Hematopoietic multipotent progenitor cell treated with erythropoietin and hydrocortisone succinate and interleukin-3 and kit ligand, for 17 days (in vitro differentiated cells): ENCODE results near the gene ATP8A2.

Experiments
- DNase-seq: peaks from one replicate; pipeline ENCODE4 v3.0.0-alpha.2; 2015; ENCODE audit warnings: low spot score

Gene ATP8A2

DNA sequence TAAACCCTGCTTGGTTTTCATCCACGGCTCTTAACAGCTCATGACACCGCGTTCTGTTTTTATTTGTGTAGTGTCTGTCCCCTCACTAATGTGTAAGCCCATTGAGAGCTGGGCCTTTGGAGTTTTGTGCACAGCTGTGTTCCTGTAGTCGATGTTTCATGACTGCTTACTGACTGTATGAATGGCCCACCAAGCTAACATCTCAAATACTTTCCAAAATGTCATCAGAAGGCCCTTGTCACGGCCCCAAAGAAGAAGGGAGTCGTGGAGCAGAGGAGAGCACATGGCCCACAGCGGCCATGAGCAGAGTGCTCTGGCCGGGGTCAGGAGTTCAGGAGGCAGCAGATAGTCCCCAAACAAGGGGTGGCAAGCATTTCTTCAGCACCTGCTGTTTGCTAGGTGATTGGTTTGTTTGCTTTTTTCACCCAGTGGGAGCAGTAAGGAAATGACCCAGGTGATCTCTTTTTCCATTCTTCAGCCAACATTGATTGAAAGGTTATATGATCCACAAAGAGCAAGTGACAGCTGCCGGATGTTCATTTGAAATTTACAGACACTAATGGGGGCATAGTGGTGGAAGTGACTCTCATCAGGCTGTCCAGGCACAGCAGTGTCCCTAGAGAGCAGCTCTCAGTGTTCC, 315.2 kb downstream of the ATP8A2 start:
- DNase-seq: no peak

DNA sequence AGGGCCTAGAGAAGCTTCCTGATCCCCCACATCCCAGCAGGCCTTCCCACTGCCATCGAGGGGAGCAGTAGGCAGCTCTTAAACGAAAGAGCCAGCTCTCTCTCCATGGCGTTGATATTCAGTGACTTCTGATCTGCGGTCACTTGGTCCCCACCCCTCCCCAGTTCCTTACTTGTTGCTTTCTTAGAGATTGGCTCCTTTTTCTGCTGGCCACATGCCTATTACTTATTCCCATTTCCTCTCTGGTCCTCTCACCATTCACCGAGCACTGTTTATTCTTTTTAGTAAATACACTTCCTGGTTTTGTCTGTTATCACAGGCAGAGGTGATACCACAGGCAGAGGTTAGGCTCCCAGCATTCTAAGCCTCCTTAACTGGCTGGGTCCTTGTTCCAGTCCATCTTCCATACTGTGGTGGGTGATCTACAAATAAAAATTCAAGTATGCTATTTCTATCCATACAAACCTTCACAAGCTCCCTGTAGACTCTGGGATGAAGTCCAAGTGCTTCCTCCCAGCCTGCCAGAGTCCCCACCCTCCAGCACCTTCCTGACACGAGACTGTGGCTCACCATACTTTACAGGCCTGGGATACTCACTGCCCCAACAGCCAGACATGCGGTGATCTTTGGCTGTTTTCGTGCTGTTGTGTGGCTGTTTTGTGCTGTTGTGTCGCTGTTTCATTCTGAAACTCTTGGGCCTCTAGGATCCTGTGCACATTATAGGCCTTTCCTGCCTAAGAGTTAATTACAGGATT, 315.9 kb downstream of the ATP8A2 start:
- DNase-seq: no peak

GRCh38 chr13:25688536-25688935, 316.8 kb downstream of the ATP8A2 start:
- DNase-seq: no peak

GRCh38 chr13:25689539-25689938, 317.8 kb downstream of the ATP8A2 start:
- DNase-seq: no peak

DNA sequence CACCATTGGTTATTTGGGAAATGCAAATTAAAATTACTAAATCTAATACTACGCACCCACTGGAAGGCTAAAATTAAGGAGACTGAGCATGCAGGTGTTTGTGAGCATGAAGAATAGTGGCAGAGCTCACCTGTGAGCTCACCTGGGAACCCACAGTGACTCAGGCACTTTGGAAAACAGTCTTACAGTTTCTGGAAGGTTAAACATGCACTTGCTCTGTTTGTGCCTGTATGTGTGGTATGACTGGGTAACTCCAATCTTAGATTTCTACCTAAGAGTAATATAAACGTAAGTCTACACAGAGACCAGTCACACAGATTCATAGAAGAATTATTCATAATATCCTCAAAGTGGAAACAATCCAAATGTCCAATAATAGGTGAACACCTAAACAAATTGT, 318.8 kb downstream of the ATP8A2 start:
- no peak for DNase-seq

- no peak for DNase-seq
Observed at GRCh38 chr13:25691654-25692053, 319.9 kb downstream of the ATP8A2 start.

- DNase-seq: no peak
Observed at GRCh38 chr13:25692099-25692498, 320.3 kb downstream of the ATP8A2 start.

GRCh38 chr13:25699056-25699455, 327.3 kb downstream of the ATP8A2 start:
- no peak for DNase-seq

DNA sequence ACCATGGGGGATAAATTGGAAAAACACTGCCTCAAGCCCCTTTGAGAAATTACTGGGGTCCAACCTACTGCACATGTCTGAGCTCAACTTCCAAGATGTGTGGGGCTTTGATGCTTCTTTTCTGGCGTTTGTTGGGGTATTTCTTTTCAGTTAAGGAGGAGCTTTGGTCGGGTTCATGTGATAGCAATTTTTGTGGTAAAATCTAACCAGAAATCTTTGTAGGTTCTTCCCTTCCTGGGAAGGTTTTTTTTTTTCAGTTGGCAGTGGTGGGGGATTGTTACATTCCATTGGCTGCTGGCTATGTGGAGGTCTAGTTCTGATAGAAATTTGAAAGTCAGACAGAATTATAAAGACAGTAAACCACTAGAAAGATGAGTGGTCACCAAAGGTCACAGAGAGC, 327.8 kb downstream of the ATP8A2 start:
- no peak for DNase-seq

GRCh38 chr13:25701304-25701703, 329.5 kb downstream of the ATP8A2 start:
- DNase-seq: no peak

DNA sequence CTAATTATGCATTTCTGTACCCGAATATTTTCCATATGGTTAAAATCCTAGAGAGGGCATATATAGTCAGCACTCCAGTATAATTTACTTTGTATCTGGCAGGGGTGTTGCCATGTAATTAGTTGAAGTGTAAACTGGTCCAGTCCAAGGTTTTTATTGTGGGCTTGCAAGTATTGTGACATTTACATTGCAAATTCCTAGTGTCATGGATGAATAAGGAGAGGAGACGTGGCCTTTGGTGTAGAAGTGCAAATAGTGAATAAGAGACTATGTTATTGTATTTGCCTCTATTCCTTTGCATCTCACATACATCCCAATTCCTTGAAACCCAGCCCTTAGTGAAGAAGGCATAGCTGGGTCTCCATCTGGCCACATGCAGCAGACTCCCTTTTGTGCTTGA, 330.6 kb downstream of the ATP8A2 start:
- no peak for DNase-seq

DNA sequence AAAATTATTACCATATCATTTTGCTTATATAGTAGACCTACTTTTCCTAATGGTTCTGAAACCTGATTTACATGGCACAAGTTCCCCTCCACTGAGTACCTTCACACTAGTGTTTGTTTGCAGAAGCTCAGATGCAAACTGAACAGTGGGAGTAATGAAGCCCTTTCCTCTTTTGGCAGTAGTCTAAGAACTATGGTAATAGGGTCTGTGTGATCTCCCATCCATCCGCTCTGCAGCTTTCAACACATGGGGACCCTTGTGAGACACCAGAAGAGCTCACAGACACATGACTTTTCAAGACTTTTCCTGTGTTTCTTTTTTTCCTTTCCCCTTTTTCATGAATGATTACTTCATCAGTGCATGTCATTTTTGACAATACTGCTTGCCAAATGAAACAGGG, 336.0 kb downstream of the ATP8A2 start:
- DNase-seq: no peak

- DNase-seq: no peak
Observed at GRCh38 chr13:25708268-25708667, 336.5 kb downstream of the ATP8A2 start.

GRCh38 chr13:25709088-25709487, 337.3 kb downstream of the ATP8A2 start:
- DNase-seq: no peak

- DNase-seq: no peak
Observed at GRCh38 chr13:25715760-25716159, 344.0 kb downstream of the ATP8A2 start.

DNA sequence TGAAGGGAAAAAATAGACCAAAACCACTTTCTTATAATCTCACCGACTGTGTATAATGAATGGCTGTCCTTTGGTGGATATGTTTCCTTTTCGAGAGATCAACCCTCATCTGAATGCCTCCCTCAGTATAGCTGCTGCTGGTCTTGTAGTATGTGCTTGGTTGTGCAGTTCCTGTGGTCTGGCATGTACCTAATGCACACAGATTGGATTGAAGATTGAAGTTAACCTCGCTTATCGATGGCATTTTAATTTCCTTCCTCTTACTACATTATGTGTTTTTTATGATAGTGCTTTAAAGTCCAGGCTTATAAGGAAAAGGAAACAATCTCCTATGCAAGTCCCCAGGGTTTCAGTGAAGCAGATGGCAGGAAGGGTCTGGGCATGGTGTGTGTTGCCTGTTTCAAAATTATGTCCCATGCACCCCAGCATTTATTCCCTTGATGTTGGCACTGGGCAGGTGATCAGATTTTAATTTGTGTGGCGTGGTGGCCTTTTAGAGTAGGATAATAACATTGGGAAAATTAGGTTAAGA, 346.0 kb downstream of the ATP8A2 start:
- DNase-seq: no peak

- DNase-seq: no peak
Observed at GRCh38 chr13:25719666-25720065, 347.9 kb downstream of the ATP8A2 start.

GRCh38 chr13:25722893-25723292, 351.1 kb downstream of the ATP8A2 start:
- no peak for DNase-seq

- DNase-seq: no peak
Observed at GRCh38 chr13:25725104-25725503, 353.3 kb downstream of the ATP8A2 start.

GRCh38 chr13:25727250-25727649, 355.5 kb downstream of the ATP8A2 start:
- DNase-seq: no peak

GRCh38 chr13:25727810-25728209, 356.0 kb downstream of the ATP8A2 start:
- DNase-seq: no peak

DNA sequence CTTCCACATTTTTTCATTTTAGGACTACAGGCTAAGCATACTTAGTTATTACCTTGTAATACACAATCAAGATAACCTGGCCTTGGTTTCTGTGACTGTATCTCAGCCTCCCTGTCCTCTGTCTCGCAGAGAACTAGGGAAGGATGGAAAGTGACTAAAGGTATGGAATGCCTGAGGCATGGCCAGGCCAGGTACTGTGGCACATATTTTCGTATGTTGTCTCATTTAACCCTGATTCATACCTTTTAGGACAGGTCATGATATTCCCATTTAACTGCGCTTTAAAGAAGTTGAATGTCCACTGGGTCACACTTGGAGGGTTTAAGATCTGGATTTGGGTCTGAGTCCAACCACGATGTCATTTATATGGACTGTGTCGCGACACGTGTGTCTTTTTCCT, 357.4 kb downstream of the ATP8A2 start:
- DNase-seq: no peak

- DNase-seq: no peak
Observed at GRCh38 chr13:25731037-25731436, 359.3 kb downstream of the ATP8A2 start.

GRCh38 chr13:25731536-25731935, 359.8 kb downstream of the ATP8A2 start:
- DNase-seq: no peak
